Vagina (tissue), 2 donors: Measurements from ENCODE around the gene SRCIN1. TPM values are rescaled to one million over a fixed set of nuclear protein-coding genes. Genes with fewer than 3 reads are reported as not detected.

Experiments
- DNase-seq, 2 donors: peaks; one replicate each; pipeline ENCODE4 v3.0.0-alpha.2; 2017; ENCODE audit errors: extremely low spot score in 2 of 2
- H3K27ac ChIP-seq: fragments of 200-600 bp; sonication (generic); one replicate; pipeline ENCODE4 v1.5.1; 2019
- H3K27me3 ChIP-seq: fragments of 200-600 bp; sonication (generic); one replicate; pipeline ENCODE4 v1.5.1; 2019
- H3K36me3 ChIP-seq, 2 donors: fragments of 200-600 bp; sonication (generic); one replicate each; pipeline ENCODE4 v1.5.1; 2017 to 2019
- H3K4me1 ChIP-seq: fragments of 200-600 bp; sonication (generic); one replicate; pipeline ENCODE4 v1.5.1; 2019
- H3K4me3 ChIP-seq, 2 donors: fragments of 200-600 bp; sonication (generic); 1 replicate in 1 of 2; 2 replicates in 1 of 2; pipeline ENCODE4 v1.5.1; 2016 to 2019
- H3K9me3 ChIP-seq: fragments of 200-600 bp; sonication (generic); one replicate; pipeline ENCODE4 v1.5.1; 2019
- POLR2A ChIP-seq, 2 donors: fragments of 450-650 bp; IDR thresholded peaks; one replicate each; pipeline ENCODE4 v1.6.1; 2017; ENCODE audit warnings: antibody characterized with exemption in 2 of 2, mild to moderate bottlenecking in 2 of 2, moderate library complexity in 2 of 2
- POLR2AphosphoS5 ChIP-seq, 2 donors: sonication (generic); formaldehyde crosslinking; IDR thresholded peaks; one replicate each; pipeline ENCODE4 v1.9.0; 2017; ENCODE audit warnings: antibody characterized with exemption in 2 of 2, mild to moderate bottlenecking in 2 of 2, low read depth in 1 of 2; ENCODE audit not compliant: insufficient read depth in 1 of 2
- intact Hi-C: fragments of 100-400 bp; cut with DNase I; formaldehyde crosslinking; loops from one replicate; pipeline ENCODE4 v1.15.1; 2023
- total RNA-seq: library from RNA; depleted of rRNA; stranded (reverse); fragments of >200 nt; gene quantifications from one replicate; pipeline ENCODE4 v1.2.3, GENCODE V29; 2016
- TF ChIP-seq, protein P1 (sequence below), 3 experiments: fragments of 450-650 bp in 2 of 3; fragments of 200-600 bp in 1 of 3; sonication (generic) in 1 of 3; IDR thresholded peaks; one replicate each; pipeline ENCODE4 v1.5.1; 2017 to 2019; ENCODE audit warnings: antibody characterized with exemption in 3 of 3, mild to moderate bottlenecking in 2 of 3, moderate library complexity in 2 of 3

SRCIN1 gene
- total RNA-seq, 1 donor from 2014 or later: 5.2 TPM

DNA sequence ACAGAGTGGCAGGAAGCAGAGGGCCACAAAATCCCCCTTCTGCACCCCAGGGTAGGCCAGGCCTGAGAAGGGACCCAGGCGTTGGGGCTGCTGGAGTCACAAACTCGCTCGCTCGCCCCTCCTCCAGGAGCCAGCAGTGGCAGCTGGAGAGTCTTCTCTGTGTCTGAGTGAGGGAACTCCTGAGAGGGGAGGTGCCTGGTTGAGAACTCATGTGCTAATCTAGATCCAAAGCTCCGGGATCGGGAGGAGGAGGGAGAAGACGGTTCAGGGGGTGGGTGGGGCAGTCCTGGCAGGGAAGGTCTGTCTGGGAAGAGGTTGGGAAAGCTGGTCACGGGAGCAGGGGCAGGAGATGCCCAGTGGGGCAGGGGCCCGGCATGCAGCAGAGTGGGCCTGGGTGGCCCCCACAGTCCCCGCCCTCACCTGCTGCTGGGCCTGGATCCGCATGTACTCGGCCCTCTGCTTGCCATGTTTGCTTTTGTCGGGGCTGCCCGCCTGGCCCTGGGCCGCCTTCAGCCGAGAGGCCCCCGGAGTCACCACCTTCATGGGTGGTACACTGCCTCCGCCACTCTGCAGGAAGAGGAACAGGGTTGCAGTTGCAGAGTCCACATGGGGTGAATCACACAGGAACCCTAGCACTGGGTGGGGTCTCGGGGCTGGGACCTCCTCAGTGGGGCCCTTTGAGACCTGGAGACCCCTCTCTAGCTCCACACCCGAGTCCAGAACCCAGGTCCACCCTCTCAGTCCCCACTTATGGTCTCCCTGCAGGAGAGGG lies 62.2 kb downstream of the SRCIN1 start:
- no peak overlapping the region for H3K4me3 ChIP-seq
- H3K27me3 ChIP-seq: no peaks in the 10 kb centered on the region
- no peaks in the 10 kb centered on the region for H3K36me3 ChIP-seq
- TF ChIP-seq, protein P1, sequence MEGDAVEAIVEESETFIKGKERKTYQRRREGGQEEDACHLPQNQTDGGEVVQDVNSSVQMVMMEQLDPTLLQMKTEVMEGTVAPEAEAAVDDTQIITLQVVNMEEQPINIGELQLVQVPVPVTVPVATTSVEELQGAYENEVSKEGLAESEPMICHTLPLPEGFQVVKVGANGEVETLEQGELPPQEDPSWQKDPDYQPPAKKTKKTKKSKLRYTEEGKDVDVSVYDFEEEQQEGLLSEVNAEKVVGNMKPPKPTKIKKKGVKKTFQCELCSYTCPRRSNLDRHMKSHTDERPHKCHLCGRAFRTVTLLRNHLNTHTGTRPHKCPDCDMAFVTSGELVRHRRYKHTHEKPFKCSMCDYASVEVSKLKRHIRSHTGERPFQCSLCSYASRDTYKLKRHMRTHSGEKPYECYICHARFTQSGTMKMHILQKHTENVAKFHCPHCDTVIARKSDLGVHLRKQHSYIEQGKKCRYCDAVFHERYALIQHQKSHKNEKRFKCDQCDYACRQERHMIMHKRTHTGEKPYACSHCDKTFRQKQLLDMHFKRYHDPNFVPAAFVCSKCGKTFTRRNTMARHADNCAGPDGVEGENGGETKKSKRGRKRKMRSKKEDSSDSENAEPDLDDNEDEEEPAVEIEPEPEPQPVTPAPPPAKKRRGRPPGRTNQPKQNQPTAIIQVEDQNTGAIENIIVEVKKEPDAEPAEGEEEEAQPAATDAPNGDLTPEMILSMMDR (IDR thresholded peaks at IDR 0.05): no peak
- TF ChIP-seq POLR2A (IDR thresholded peaks at IDR 0.05) (no peak), POLR2AphosphoS5 (IDR thresholded peaks at IDR 0.05; ENCODE audit: insufficient read depth in 1 of 2, low read depth in 1 of 2) (no peak)
- intact Hi-C loops: no loop called here
- DNase-seq: no peak
- no peak overlapping the region for H3K27ac ChIP-seq
- H3K9me3 ChIP-seq: no peaks in the 10 kb centered on the region
- H3K4me1 ChIP-seq: no peaks in the 10 kb centered on the region

DNA sequence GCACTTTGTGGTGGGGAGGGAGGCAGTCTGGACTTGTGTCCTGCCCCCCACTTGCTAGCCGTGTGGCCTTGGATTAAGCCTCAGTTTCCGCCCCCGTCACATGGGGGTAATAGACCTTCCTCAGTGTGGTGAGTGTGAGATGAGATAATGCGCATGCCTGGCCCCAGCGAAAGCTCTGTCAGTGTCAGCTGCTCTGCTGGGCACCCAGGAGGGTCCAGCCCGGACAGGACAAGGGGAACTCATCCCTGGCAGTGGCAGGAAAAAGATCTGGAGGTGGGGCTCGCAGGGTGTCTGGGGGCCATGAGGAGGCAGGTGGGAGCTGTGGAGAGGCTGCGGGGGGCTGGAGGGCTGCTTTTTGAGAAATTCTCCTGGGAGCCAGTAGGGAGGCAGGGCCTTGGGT lies 63.5 kb downstream of the SRCIN1 start:
- Histone ChIP-seq H3K27me3 (no peaks in the 10 kb centered on the region), H3K4me1 (no peaks in the 10 kb centered on the region), H3K36me3 (no peaks in the 10 kb centered on the region), H3K27ac (no peak overlapping the region), H3K4me3 (no peak overlapping the region), H3K9me3 (no peaks in the 10 kb centered on the region)
- no peak for DNase-seq
- intact Hi-C loops: no loop called here
- TF ChIP-seq POLR2A (IDR thresholded peaks at IDR 0.05) (no peak), POLR2AphosphoS5 (IDR thresholded peaks at IDR 0.05; ENCODE audit: insufficient read depth in 1 of 2, low read depth in 1 of 2) (no peak)
- TF ChIP-seq, protein P1 (IDR thresholded peaks at IDR 0.05): no peak

DNA sequence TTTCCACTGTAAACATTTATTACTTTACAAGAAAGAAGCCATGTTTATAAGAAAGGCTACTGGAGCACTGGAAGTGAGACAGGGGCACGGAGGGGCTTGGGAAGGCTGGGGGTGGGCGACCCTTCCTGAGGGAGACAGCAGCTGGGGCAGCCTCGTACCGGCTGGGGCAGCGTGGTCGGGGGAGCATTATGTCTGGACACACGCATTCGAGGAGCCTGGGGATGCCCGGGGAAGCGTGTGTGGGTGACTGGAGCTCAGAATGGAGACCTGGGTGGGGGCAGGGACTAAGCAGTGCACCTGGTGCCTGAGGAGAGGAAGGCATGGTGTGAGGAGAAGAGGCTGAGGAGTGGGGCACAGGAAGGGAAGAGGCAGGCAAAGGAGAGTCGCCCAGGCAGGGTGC lies 64.5 kb downstream of the SRCIN1 start:
- Histone ChIP-seq H3K36me3 (no peaks in the 10 kb centered on the region), H3K4me1 (no peaks in the 10 kb centered on the region), H3K27me3 (no peaks in the 10 kb centered on the region), H3K27ac (no peak overlapping the region), H3K9me3 (no peaks in the 10 kb centered on the region), H3K4me3 (no peak overlapping the region)
- intact Hi-C loops: no loop called here
- TF ChIP-seq POLR2AphosphoS5 (IDR thresholded peaks at IDR 0.05; ENCODE audit: insufficient read depth in 1 of 2, low read depth in 1 of 2) (no peak), POLR2A (IDR thresholded peaks at IDR 0.05) (no peak)
- TF ChIP-seq, protein P1 (IDR thresholded peaks at IDR 0.05): no peak
- no peak for DNase-seq

DNA sequence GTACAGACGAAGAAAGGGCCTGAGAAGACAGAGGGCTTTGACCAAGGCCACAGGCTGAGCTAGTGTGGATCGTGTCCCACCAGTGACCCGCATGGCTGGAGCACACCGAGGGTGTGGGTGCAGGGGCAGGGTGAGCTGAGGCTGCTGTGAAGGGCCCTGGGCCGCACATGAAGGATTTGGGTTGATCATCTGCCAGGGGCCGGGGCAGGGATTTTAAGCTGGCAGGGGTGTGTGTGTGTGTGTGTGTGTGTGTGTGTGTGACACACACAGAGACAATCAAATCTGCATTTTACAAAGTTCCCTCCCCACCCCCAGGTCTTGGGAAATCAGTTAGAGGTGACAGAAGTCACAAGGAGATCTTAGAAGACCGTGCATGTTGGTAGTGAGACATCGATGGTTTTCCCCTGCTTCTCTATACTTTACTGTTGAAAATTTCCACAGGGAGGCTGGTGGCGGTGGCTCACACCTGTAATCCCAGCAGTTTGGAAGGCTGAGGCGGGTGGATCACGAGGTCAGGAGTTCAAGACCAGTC lies 65.2 kb downstream of the SRCIN1 start:
- no peak overlapping the region for H3K4me3 ChIP-seq

More for the DNA sequence above, 65.2 kb downstream of the SRCIN1 start:
- intact Hi-C loops: no loop called here
- TF ChIP-seq POLR2A (IDR thresholded peaks at IDR 0.05): no peak
- TF ChIP-seq, protein P1 (IDR thresholded peaks at IDR 0.05): no peak
- TF ChIP-seq POLR2AphosphoS5 (IDR thresholded peaks at IDR 0.05; ENCODE audit: insufficient read depth in 1 of 2, low read depth in 1 of 2): no peak
- no peaks in the 10 kb centered on the region for H3K4me1 ChIP-seq
- H3K36me3 ChIP-seq: no peaks in the 10 kb centered on the region
- DNase-seq: no peak
- H3K27ac ChIP-seq: no peak overlapping the region
- H3K9me3 ChIP-seq: no peaks in the 10 kb centered on the region
- no peaks in the 10 kb centered on the region for H3K27me3 ChIP-seq
